H1 (cell line): ENCODE data around the gene MRRF. TPM values are rescaled to one million over a fixed set of nuclear protein-coding genes. Genes with fewer than 3 reads are reported as not detected.

Source experiments
- CTCF ChIA-PET: fragments of 300-600 bp; sonication (Branson Sonifier 250); formaldehyde crosslinking; loops from one replicate; lab custom pipeline; 2021; ENCODE audit not compliant: partially characterized antibody; lab: Charles Lee
- POLR2A ChIA-PET: fragments of 300-600 bp; sonication (Branson Sonifier 250); formaldehyde crosslinking; loops from one replicate; lab custom pipeline; 2021; ENCODE audit warnings: inconsistent platforms; ENCODE audit not compliant: partially characterized antibody; lab: Charles Lee
- DNase-seq, 2 experiments: peaks; one replicate each; pipeline versions ENCODE4 v3.0.0 to v3.0.0-alpha.2; 2010 to 2022; ENCODE audit warnings: low spot score in 2 of 2, low read depth in 1 of 2, mixed read lengths in 1 of 2
- FAIRE-seq: peaks from 2 replicates; lab custom pipeline; 2011; peaks lifted over from hg19 to GRCh38; lab: Jason Lieb, UNC
- H2AFZ ChIP-seq: 2 replicates; pipeline ENCODE4 v1.8.1; 2012; ENCODE audit warnings: low read length, inconsistent platforms
- H2AK5ac ChIP-seq: 2 replicates; pipeline ENCODE4 v1.6.1; 2013; ENCODE audit warnings: low read depth, low read length
- H2BK120ac ChIP-seq: replicated peaks from 2 replicates; pipeline ENCODE3; 2013; ENCODE audit warnings: low read depth, low read length, inconsistent platforms
- H2BK12ac ChIP-seq: 2 replicates; pipeline ENCODE4 v1.6.1; 2013; ENCODE audit warnings: low read depth, low read length
- H2BK15ac ChIP-seq: 2 replicates; pipeline ENCODE4 v1.6.1; 2013; ENCODE audit warnings: low read length
- H2BK20ac ChIP-seq: 2 replicates; pipeline ENCODE4 v1.6.1; 2013; ENCODE audit warnings: low read length
- H2BK5ac ChIP-seq: 2 replicates; pipeline ENCODE4 v1.6.1; 2013; ENCODE audit warnings: low read depth, low read length
- H3K14ac ChIP-seq: 2 replicates; pipeline ENCODE4 v1.6.1; 2013; ENCODE audit warnings: inconsistent platforms; ENCODE audit not compliant: insufficient read length
- H3K18ac ChIP-seq: 2 replicates; pipeline ENCODE4 v1.6.1; 2013; ENCODE audit warnings: low read length; ENCODE audit errors: extremely low read depth
- H3K23ac ChIP-seq: 2 replicates; pipeline ENCODE4 v1.6.1; 2013; ENCODE audit warnings: inconsistent platforms; ENCODE audit not compliant: insufficient read length
- H3K23me2 ChIP-seq: 2 replicates; pipeline ENCODE4 v1.6.1; 2013; ENCODE audit warnings: low read depth, low read length
- H3K27ac ChIP-seq: 2 replicates; pipeline ENCODE4 v1.6.1; 2011; ENCODE audit warnings: low read depth, low read length, inconsistent platforms
- H3K27me3 ChIP-seq, 4 experiments: replicated peaks in 1 of 4; 1 replicate in 1 of 4; 2 replicates in 3 of 4; pipeline versions ENCODE4 v1.6.1 to v1.8.1; 2011 to 2013; ENCODE audit warnings: low read length in 3 of 4, mild to moderate bottlenecking in 3 of 4, inconsistent platforms in 2 of 4, mixed read lengths in 2 of 4, moderate library complexity in 1 of 4; ENCODE audit not compliant: control insufficient read depth in 3 of 4, insufficient read depth in 3 of 4; ENCODE audit errors: extremely low read depth in 1 of 4
- H3K36me3 ChIP-seq, 4 experiments: 2 replicates each; pipeline versions ENCODE4 v1.6.1 to v1.8.1; 2011 to 2013; ENCODE audit warnings: mild to moderate bottlenecking in 4 of 4, low read length in 3 of 4, moderate library complexity in 2 of 4, control low read depth in 1 of 4, inconsistent platforms in 1 of 4; ENCODE audit not compliant: insufficient read depth in 4 of 4, control insufficient read depth in 2 of 4
- H3K4ac ChIP-seq: replicated peaks from 2 replicates; pipeline ENCODE3; 2013; ENCODE audit warnings: low read length, low read depth, mixed read lengths, inconsistent platforms; ENCODE audit not compliant: insufficient read length
- H3K4me1 ChIP-seq, 4 experiments: replicated peaks in 1 of 4; 1 replicate in 1 of 4; 2 replicates in 3 of 4; pipeline versions ENCODE4 v1.6.1 to v1.8.1; 2011 to 2013; ENCODE audit warnings: low read length in 3 of 4, inconsistent platforms in 2 of 4, mixed read lengths in 1 of 4; ENCODE audit not compliant: insufficient read depth in 4 of 4, control insufficient read depth in 3 of 4
- H3K4me2 ChIP-seq, 2 experiments: 2 replicates each; pipeline versions ENCODE4 v1.6.1 to v1.8.1; 2011 to 2013; ENCODE audit warnings: low read depth in 2 of 2, low read length in 2 of 2, control low read depth in 1 of 2, inconsistent platforms in 1 of 2, mild to moderate bottlenecking in 1 of 2; ENCODE audit not compliant: insufficient read depth in 1 of 2
- H3K4me3 ChIP-seq, 4 experiments: fragments of 200-600, 300-600 bp in 1 of 4; sonication (generic), shearing (Covaris generic), sonication (Bioruptor Twin) in 1 of 4; 2 replicates each; pipeline versions ENCODE4 v1.5.1 to v1.8.1; 2011 to 2016; ENCODE audit warnings: low read length in 4 of 4, low read depth in 3 of 4, control low read depth in 2 of 4, inconsistent platforms in 2 of 4, mild to moderate bottlenecking in 2 of 4, mixed read lengths in 1 of 4, moderate library complexity in 1 of 4; ENCODE audit not compliant: insufficient read depth in 2 of 4; ENCODE audit errors: extremely low read depth in 1 of 4
- H3K56ac ChIP-seq: replicated peaks from 2 replicates; pipeline ENCODE3; 2013; ENCODE audit warnings: low read depth, mild to moderate bottlenecking, mixed read lengths, low read length, inconsistent platforms; ENCODE audit not compliant: insufficient read length
- H3K79me1 ChIP-seq: 2 replicates; pipeline ENCODE4 v1.6.1; 2013; ENCODE audit warnings: low read depth, low read length, control low read depth
- H3K79me2 ChIP-seq, 2 experiments: 2 replicates each; pipeline versions ENCODE4 v1.6.1 to v1.8.1; 2012 to 2013; ENCODE audit warnings: low read length in 2 of 2, mild to moderate bottlenecking in 2 of 2, inconsistent platforms in 1 of 2; ENCODE audit not compliant: insufficient read depth in 2 of 2, control insufficient read depth in 1 of 2
- H3K9ac ChIP-seq, 4 experiments: replicated peaks in 1 of 4; 1 replicate in 1 of 4; 2 replicates in 3 of 4; pipeline versions ENCODE4 v1.6.1 to v1.8.1; 2011 to 2013; ENCODE audit warnings: low read depth in 3 of 4, low read length in 3 of 4, control low read depth in 2 of 4, mild to moderate bottlenecking in 2 of 4, moderate library complexity in 2 of 4, inconsistent platforms in 1 of 4; ENCODE audit errors: extremely low read depth in 1 of 4
- H3K9me3 ChIP-seq, 2 experiments: 2 replicates each; pipeline versions ENCODE4 v1.6.1 to v1.8.1; 2012 to 2013; ENCODE audit warnings: mild to moderate bottlenecking in 2 of 2, moderate library complexity in 2 of 2, control low read depth in 1 of 2, inconsistent platforms in 1 of 2, low read depth in 1 of 2, low read length in 1 of 2, mixed read lengths in 1 of 2; ENCODE audit not compliant: insufficient read depth in 2 of 2
- H4K20me1 ChIP-seq, 2 experiments: replicated peaks in 1 of 2; 2 replicates each; pipeline versions ENCODE3 to v1.8.1; 2011 to 2013; ENCODE audit warnings: inconsistent platforms in 2 of 2, low read length in 2 of 2, mild to moderate bottlenecking in 1 of 2; ENCODE audit not compliant: insufficient read depth in 2 of 2, control insufficient read depth in 1 of 2
- H4K5ac ChIP-seq: 2 replicates; pipeline ENCODE4 v1.6.1; 2013; ENCODE audit warnings: low read length, low read depth, mixed read lengths, inconsistent platforms; ENCODE audit not compliant: insufficient read length
- H4K8ac ChIP-seq: 2 replicates; pipeline ENCODE4 v1.8.0; 2013; ENCODE audit warnings: mild to moderate bottlenecking, moderate library complexity, low read length, inconsistent platforms; ENCODE audit not compliant: insufficient read depth; ENCODE audit errors: extremely low read depth
- H4K91ac ChIP-seq: replicated peaks from 2 replicates; pipeline ENCODE3; 2013; ENCODE audit warnings: low read length, mixed read lengths, inconsistent platforms; ENCODE audit not compliant: insufficient read length
- BACH1 ChIP-seq: IDR thresholded peaks from 2 replicates; pipeline ENCODE4 v1.6.1; 2012; ENCODE audit warnings: low read length, improper control_type of control experiment
- EGR1 ChIP-seq: IDR thresholded peaks from 2 replicates; pipeline ENCODE4 v1.6.1; 2011; ENCODE audit warnings: low read depth, low read length, borderline replicate concordance
- WGBS, 2 experiments: shearing (Covaris generic) in 1 of 2; methylation state at CpG; one replicate each; pipeline versions ENCODE4 v1.1.6 to v1.1.7; 2013 to 2015; ENCODE audit warnings: low lambda C conversion rate in 2 of 2, mixed read lengths in 2 of 2, inconsistent platforms in 1 of 2, low coverage in 1 of 2, missing lambda C conversion rate in 1 of 2; ENCODE audit not compliant: insufficient replicate concordance in 2 of 2, insufficient coverage in 1 of 2, insufficient read length in 1 of 2; ENCODE audit errors: extremely low coverage in 1 of 2, missing lambda C conversion rate in 1 of 2; 5-methylcytosine and 5-hydroxymethylcytosine counted together
- polyA plus RNA-seq, 7 experiments: library from polyadenylated mRNA; depleted of rRNA in 3 of 7; stranded (reverse) in 5 of 7; unstranded in 2 of 7; fragments of >200 nt in 5 of 7; fragments of 200-250 nt in 2 of 7; gene quantifications; 1 replicate in 5 of 7; 2 replicates in 1 of 7; 4 replicates in 1 of 7; pipeline versions ENCODE4 v1.2.1 to v1.2.3, GENCODE V29; 2011 to 2013; ENCODE audit warnings: missing spikeins in 2 of 7, mixed read lengths in 2 of 7
- total RNA-seq: library from RNA; stranded (reverse); fragmentation: NEBNext Ultra II Directional; extraction: Animal tissue kit (Norgen Biotek cat#: 25700); gene quantifications from 2 replicates; pipeline ENCODE4 v1.2.1, GENCODE V29; 2021

The MRRF gene
- total and polyA plus RNA-seq, 2 of the 8 experiments (the other 6 are each of a cell fraction or from before 2014, with no cell fraction given): 29.4 to 47.8 TPM

DNA sequence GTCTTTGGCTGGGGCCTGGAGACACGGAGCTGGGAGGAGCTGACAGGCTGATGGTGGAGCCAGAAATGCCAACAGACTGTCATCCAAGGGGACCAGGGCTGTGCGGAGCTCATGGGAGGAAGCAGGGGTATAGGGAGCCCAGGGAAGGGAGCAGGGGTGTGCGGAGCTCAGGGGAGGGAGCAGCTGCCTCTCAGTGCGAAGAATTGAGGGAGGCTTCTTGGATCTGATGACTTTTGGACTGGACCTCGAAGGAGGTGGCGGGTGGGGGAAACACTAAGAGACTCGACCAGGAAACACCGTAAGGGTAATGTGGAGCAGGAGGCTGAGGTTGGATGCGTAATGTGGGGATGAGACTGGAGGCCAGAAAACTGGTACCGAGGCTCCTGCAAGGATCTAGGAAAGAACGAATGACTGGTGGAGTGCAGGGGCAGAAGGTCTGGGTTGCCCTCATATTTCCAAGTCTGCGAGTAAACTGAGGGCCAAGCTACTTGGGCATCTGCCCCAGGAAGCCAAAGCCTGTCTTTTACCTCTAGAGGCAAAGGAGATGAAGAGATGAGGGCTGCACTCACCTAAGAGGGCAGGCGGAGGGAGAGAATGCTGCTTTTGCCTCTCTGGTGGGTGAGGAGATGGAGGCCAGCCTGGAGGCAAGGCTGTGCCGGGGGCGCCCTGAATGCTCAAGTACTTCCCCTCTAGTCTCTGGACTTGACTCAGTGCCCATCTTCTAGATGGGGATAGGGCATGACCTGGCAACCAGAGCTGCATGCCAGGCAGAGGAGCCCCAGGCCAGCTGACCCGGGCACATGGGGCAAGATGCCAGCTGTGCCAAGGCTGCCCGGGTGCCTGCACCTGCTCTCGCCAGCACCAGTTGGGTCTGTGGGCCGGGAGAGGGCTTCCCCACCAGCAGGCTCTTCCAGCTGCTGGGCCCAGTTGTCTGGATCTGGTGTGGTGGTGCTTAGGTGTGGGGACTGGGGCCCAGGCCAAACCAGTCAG is 108.5 kb downstream of the MRRF start:
- TF ChIP-seq BACH1 (no peak), EGR1 (peak; percentile 65; the same call in 1 of the 2 replicates)
- Histone ChIP-seq H3K79me2 (no peaks in the 10 kb centered on the region), H3K27ac (no peak overlapping the region), H2BK15ac (0 out of 2 replicates have a peak overlapping the region, but pooled peaks have one; percentile 31), H3K4me1 (peaks cover 17 to 25% (median 21%) of the 10 kb centered on the region in 4 experiments), H3K56ac (no peak overlapping the region), H3K23ac (no peak overlapping the region), H3K18ac (no peak overlapping the region; the same call in 1 of the 2 replicates), H2BK12ac (peak overlapping the region; percentile 63; the same call in 1 of the 2 replicates), H3K9me3 (no peaks in the 10 kb centered on the region), H2AFZ (no peak overlapping the region), H3K9ac (no peak overlapping the region), H3K4me2 (no peak overlapping the region; a peak in 1 of 4 replicates), H4K8ac (no peak overlapping the region), H4K91ac (no peak overlapping the region), H3K27me3 (peaks cover 5 to 45% (median 36%) of the 10 kb centered on the region in 4 experiments), H3K4me3 (no peak overlapping the region), H3K36me3 (no peaks in the 10 kb centered on the region), H2BK20ac (no peak overlapping the region), H2BK5ac (no peak overlapping the region), H2BK120ac (no peak overlapping the region), H4K20me1 (no peaks in the 10 kb centered on the region), H3K14ac (no peak overlapping the region), H3K4ac (no peak overlapping the region), H2AK5ac (no peak overlapping the region), H4K5ac (no peak overlapping the region), H3K79me1 (no peaks in the 10 kb centered on the region), H3K23me2 (peaks cover 8% of the 10 kb centered on the region)
- FAIRE-seq (no peak), DNase-seq (no peak)
- ChIA-PET CTCF (interaction anchor here (0.6 to 2.2 kb wide), 8 partner anchors 16 to 436 kb away, joined by 3 to 10 read pairs (median 4); no protein-coding TSS in a partner anchor), POLR2A (interaction anchor here (1.0 kb wide), 1 partner anchor 23 kb away, joined by 3 read pairs; no protein-coding TSS in a partner anchor)
- WGBS, 2 experiments: 71% methylated on average over 19 of the region's 19 CpGs; no CpG with 5 or more reads in 1 of the 2 experiments
